NCI-H1105 (cell line): ENCODE results near the gene PHF20.
"Not testable (repeated sequence)": the region's sequence is repeated elsewhere in the genome, so short reads cannot be mapped to it uniquely, and the experiment has no call there.

Source experiments
- DNase-seq: peaks from one replicate; lab custom pipeline; 2025; lab: John Stamatoyannopoulos, UW

Gene PHF20

GRCh38 chr20:35771689-35772562 lies at the start of gene PHF20:
Gene PHF20 (plus strand): TSS chr20:35772015. CDS start chr20:35801523, 29,508 bp downstream.
- DNase-seq = peak; percentile 97

- not testable (repeated sequence) for DNase-seq
Observed at GRCh38 chr20:35723275-35723639, 48.6 kb upstream of the PHF20 start.

GRCh38 chr20:35723652-35724320 lies 48.0 kb upstream of the PHF20 start:
- DNase-seq = not testable (repeated sequence)

GRCh38 chr20:35724321-35725230 lies 47.2 kb upstream of the PHF20 start:
- DNase-seq = no peak

- no peak for DNase-seq
Observed at GRCh38 chr20:35726842-35727711, 44.7 kb upstream of the PHF20 start.

- no peak for DNase-seq
Observed at GRCh38 chr20:35729283-35729807, 42.5 kb upstream of the PHF20 start.

- DNase-seq = no peak
Observed at GRCh38 chr20:35729836-35730582, 41.8 kb upstream of the PHF20 start.

GRCh38 chr20:35730583-35731468 lies 41.0 kb upstream of the PHF20 start:
- DNase-seq = no peak

GRCh38 chr20:35731469-35731788 lies 40.4 kb upstream of the PHF20 start:
- DNase-seq = no peak

GRCh38 chr20:35731862-35732643 lies 39.8 kb upstream of the PHF20 start:
- DNase-seq = no peak

- DNase-seq = no peak
Observed at GRCh38 chr20:35732644-35732982, 39.2 kb upstream of the PHF20 start.

- no peak for DNase-seq
Observed at GRCh38 chr20:35734374-35734773, 37.4 kb upstream of the PHF20 start.

GRCh38 chr20:35734777-35735649 lies 36.8 kb upstream of the PHF20 start:
- DNase-seq = no peak

GRCh38 chr20:35735826-35736470 lies 35.9 kb upstream of the PHF20 start:
- no peak for DNase-seq

- no peak for DNase-seq
Observed at GRCh38 chr20:35737865-35738333, 33.9 kb upstream of the PHF20 start.

- DNase-seq = no peak
Observed at GRCh38 chr20:35738410-35739179, 33.2 kb upstream of the PHF20 start.
